H9 (cell line): Measurements from ENCODE around the gene NAGLU. TPM values are rescaled to one million over a fixed set of nuclear protein-coding genes. Genes with fewer than 3 reads are reported as not detected.

Experiments
- DNase-seq: peaks from one replicate; pipeline ENCODE4 v3.0.0-alpha.2; 2017
- H2AFZ ChIP-seq: one replicate; pipeline ENCODE4 v1.6.1; 2013; ENCODE audit warnings: mild to moderate bottlenecking, low read length, control low read depth, moderate library complexity
- H2AK5ac ChIP-seq: 2 replicates; pipeline ENCODE4 v1.6.1; 2013; ENCODE audit warnings: low read length, control low read depth, mixed read lengths; ENCODE audit not compliant: insufficient read length
- H2BK120ac ChIP-seq: one replicate; pipeline ENCODE4 v1.6.1; 2013; ENCODE audit warnings: low read depth, mild to moderate bottlenecking, low read length, control low read depth, inconsistent platforms; ENCODE audit not compliant: poor library complexity, severe bottlenecking
- H2BK12ac ChIP-seq: 2 replicates; pipeline ENCODE4 v1.6.1; 2013; ENCODE audit warnings: low read length, control low read depth, mixed read lengths, low read depth; ENCODE audit not compliant: insufficient read length
- H2BK15ac ChIP-seq: 2 replicates; pipeline ENCODE4 v1.6.1; 2013; ENCODE audit warnings: low read depth, low read length, control low read depth
- H2BK20ac ChIP-seq: one replicate; pipeline ENCODE4 v1.6.1; 2013; ENCODE audit warnings: low read depth, mild to moderate bottlenecking, low read length, control low read depth, inconsistent platforms; ENCODE audit not compliant: poor library complexity, severe bottlenecking
- H2BK5ac ChIP-seq: 2 replicates; pipeline ENCODE4 v1.6.1; 2013; ENCODE audit warnings: low read length, control low read depth, mixed read lengths; ENCODE audit not compliant: insufficient read length
- H3K14ac ChIP-seq: 2 replicates; pipeline ENCODE4 v1.6.1; 2013; ENCODE audit warnings: low read length, control low read depth; ENCODE audit not compliant: insufficient read depth
- H3K18ac ChIP-seq: 2 replicates; pipeline ENCODE4 v1.6.1; 2013; ENCODE audit warnings: low read depth, mild to moderate bottlenecking, mixed read lengths, low read length, control low read depth; ENCODE audit not compliant: insufficient read length
- H3K23ac ChIP-seq: 2 replicates; pipeline ENCODE4 v1.6.1; 2013; ENCODE audit warnings: low read length, control low read depth, mixed read lengths, low read depth; ENCODE audit not compliant: insufficient read length
- H3K23me2 ChIP-seq: 2 replicates; pipeline ENCODE4 v1.6.1; 2013; ENCODE audit warnings: low read depth, mild to moderate bottlenecking, mixed read lengths, low read length, control low read depth; ENCODE audit not compliant: insufficient read length, poor library complexity, severe bottlenecking
- H3K27ac ChIP-seq: 2 replicates; pipeline ENCODE4 v1.5.1; 2013; ENCODE audit warnings: low read length, control low read depth, mixed read lengths, low read depth; ENCODE audit not compliant: insufficient read length
- H3K27me3 ChIP-seq: 2 replicates; pipeline ENCODE4 v1.6.1; 2013; ENCODE audit warnings: low read length, control low read depth, inconsistent platforms; ENCODE audit not compliant: insufficient read depth
- H3K4ac ChIP-seq: 2 replicates; pipeline ENCODE4 v1.6.1; 2013; ENCODE audit warnings: low read depth, mild to moderate bottlenecking, control low read depth, inconsistent platforms, low read length, moderate library complexity
- H3K4me1 ChIP-seq: 2 replicates; pipeline ENCODE4 v1.6.1; 2013; ENCODE audit warnings: low read length, control low read depth, inconsistent platforms; ENCODE audit not compliant: insufficient read depth
- H3K4me2 ChIP-seq: 2 replicates; pipeline ENCODE4 v1.6.1; 2013; ENCODE audit warnings: low read length, control low read depth, mixed read lengths; ENCODE audit not compliant: insufficient read length, insufficient read depth
- H3K56ac ChIP-seq: 2 replicates; pipeline ENCODE4 v1.6.1; 2013; ENCODE audit warnings: low read depth, mild to moderate bottlenecking, mixed read lengths, low read length, control low read depth; ENCODE audit not compliant: insufficient read length
- H3K79me1 ChIP-seq: 2 replicates; pipeline ENCODE4 v1.6.1; 2013; ENCODE audit warnings: low read depth, mild to moderate bottlenecking, moderate library complexity, low read length, control low read depth, inconsistent platforms; ENCODE audit not compliant: insufficient read depth, poor library complexity, severe bottlenecking
- H3K79me2 ChIP-seq: 2 replicates; pipeline ENCODE4 v1.6.1; 2013; ENCODE audit warnings: low read length, control low read depth, inconsistent platforms; ENCODE audit not compliant: insufficient read depth
- H3K9ac ChIP-seq: 2 replicates; pipeline ENCODE4 v1.6.1; 2013; ENCODE audit warnings: low read length, control low read depth, mixed read lengths; ENCODE audit not compliant: insufficient read length; ENCODE audit errors: extremely low read depth
- H3K9me3 ChIP-seq: one replicate; pipeline ENCODE4 v1.6.1; 2013; ENCODE audit warnings: low read depth, low read length, inconsistent platforms; ENCODE audit not compliant: control insufficient read depth
- H3T11ph ChIP-seq: one replicate; pipeline ENCODE4 v1.6.1; 2013; ENCODE audit warnings: mild to moderate bottlenecking, low read length, control low read depth, inconsistent platforms
- H4K20me1 ChIP-seq: one replicate; pipeline ENCODE4 v1.6.1; 2013; ENCODE audit not compliant: control insufficient read depth, insufficient read length, insufficient read depth
- H4K5ac ChIP-seq: 2 replicates; pipeline ENCODE4 v1.6.1; 2013; ENCODE audit warnings: low read depth, mild to moderate bottlenecking, mixed read lengths, low read length, control low read depth; ENCODE audit not compliant: insufficient read length
- H4K8ac ChIP-seq: replicated peaks from 2 replicates; pipeline ENCODE4 v1.6.1; 2013; ENCODE audit warnings: low read length, control low read depth, mixed read lengths, low read depth; ENCODE audit not compliant: insufficient read length
- H4K91ac ChIP-seq: 2 replicates; pipeline ENCODE4 v1.6.1; 2013; ENCODE audit warnings: low read depth, mild to moderate bottlenecking, moderate library complexity, mixed read lengths, low read length, control low read depth; ENCODE audit not compliant: insufficient read length
- H3K27ac Mint-ChIP-seq, 3 experiments: 2 replicates in 2 of 3; 3 replicates in 1 of 3; pipeline ENCODE4 v1.8.0; 2020 to 2021; ENCODE audit warnings: mixed read lengths in 3 of 3, mild to moderate bottlenecking in 1 of 3, moderate library complexity in 1 of 3
- H3K27me3 Mint-ChIP-seq: 2 replicates; pipeline ENCODE4 v1.8.0; 2021; ENCODE audit warnings: low read depth, mild to moderate bottlenecking, moderate library complexity, mixed read lengths
- H3K36me3 Mint-ChIP-seq, 3 experiments: 2 replicates in 2 of 3; 3 replicates in 1 of 3; pipeline ENCODE4 v1.8.0; 2020 to 2021; ENCODE audit warnings: low read depth in 3 of 3, mixed read lengths in 3 of 3; ENCODE audit not compliant: insufficient read depth in 1 of 3
- H3K4me1 Mint-ChIP-seq, 2 experiments: 2 replicates each; pipeline ENCODE4 v1.8.0; 2020; ENCODE audit warnings: mixed read lengths in 2 of 2
- H3K4me3 Mint-ChIP-seq, 2 experiments: 2 replicates in 1 of 2; 3 replicates in 1 of 2; pipeline ENCODE4 v1.8.0; 2020 to 2021; ENCODE audit warnings: mild to moderate bottlenecking in 2 of 2, mixed read lengths in 2 of 2, moderate library complexity in 1 of 2
- H3K9me3 Mint-ChIP-seq, 2 experiments: 2 replicates in 1 of 2; 3 replicates in 1 of 2; pipeline ENCODE4 v1.8.0; 2020; ENCODE audit warnings: mild to moderate bottlenecking in 2 of 2, mixed read lengths in 2 of 2, moderate library complexity in 1 of 2
- CTCF ChIP-seq: fragments of 200-600 bp; sonication (generic); conservative IDR thresholded peaks from 3 replicates; pipeline ENCODE4 v1.8.0; 2021; ENCODE audit warnings: antibody characterized with exemption, mild to moderate bottlenecking
- WGBS: extraction: QIAGEN DNeasy Blood & Tissue Kit; methylation state at CpG from one replicate; pipeline ENCODE4 v1.1.7; 2013; ENCODE audit warnings: missing lambda C conversion rate, low lambda C conversion rate, mixed read lengths; ENCODE audit not compliant: insufficient read length; ENCODE audit errors: extremely low coverage; 5-methylcytosine and 5-hydroxymethylcytosine counted together
- total RNA-seq: library from RNA; stranded (reverse); gene quantifications from 2 replicates; pipeline ENCODE4 v1.2.1, GENCODE V29; 2021

Gene NAGLU
- total RNA-seq, 1 experiment from 2014 or later, result 23.5 TPM

GRCh38 chr17:42574463-42574862 lies 38.4 kb downstream of the NAGLU start:
- TF ChIP-seq CTCF, result no peak
- H3K4me2 ChIP-seq, result no peak overlapping the region
- peaks cover 3% of the 10 kb centered on the region for H3K23me2 ChIP-seq
- no peak overlapping the region for H3K27ac ChIP-seq
- H3K9me3 Mint-ChIP-seq, result no peaks in the 10 kb centered on the region
- no peak overlapping the region for H4K5ac ChIP-seq
- no peak for DNase-seq
- no CpG with 5 or more reads among the region's 3 CpGs for WGBS
- no peaks in the 10 kb centered on the region for H3K79me2 ChIP-seq
- no peak overlapping the region for H3K18ac ChIP-seq
- H4K8ac ChIP-seq, result no peak overlapping the region
- no peak overlapping the region for H3K56ac ChIP-seq
- no peak overlapping the region for H2BK5ac ChIP-seq
- no peak overlapping the region for H4K91ac ChIP-seq
- peaks cover 2% of the 10 kb centered on the region; the same call in 1 of the 2 replicates for H3K27me3 Mint-ChIP-seq
- H3K4me1 Mint-ChIP-seq, result peaks cover 16 to 21% of the 10 kb centered on the region in 2 experiments
- H3K9me3 ChIP-seq, result no peaks in the 10 kb centered on the region
- H3K36me3 Mint-ChIP-seq, result peaks cover 31 to 78% (median 71%) of the 10 kb centered on the region in 3 experiments; a peak in 6 of 7 replicates
- no peak overlapping the region for H3K14ac ChIP-seq
- H4K20me1 ChIP-seq, result no peaks in the 10 kb centered on the region
- H3K27ac Mint-ChIP-seq, result no peak overlapping the region
- H2AFZ ChIP-seq, result no peak overlapping the region
- H3K9ac ChIP-seq, result no peak overlapping the region
- no peak overlapping the region for H3K4me3 Mint-ChIP-seq
- H3K27me3 ChIP-seq, result no peaks in the 10 kb centered on the region
- no peak overlapping the region for H2BK15ac ChIP-seq
- no peak overlapping the region for H3K4ac ChIP-seq
- H2BK12ac ChIP-seq, result no peak overlapping the region
- H3K4me1 ChIP-seq, result no peaks in the 10 kb centered on the region
- no peak overlapping the region for H3T11ph ChIP-seq
- H3K23ac ChIP-seq, result no peak overlapping the region
- H2BK20ac ChIP-seq, result no peak overlapping the region
- no peaks in the 10 kb centered on the region for H3K79me1 ChIP-seq
- no peak overlapping the region for H2BK120ac ChIP-seq
- no peak overlapping the region for H2AK5ac ChIP-seq
